Fibroblast of the conjunctiva (primary cell): ENCODE results near the gene TPM1.
"Not testable (repeated sequence)": the region's sequence is repeated elsewhere in the genome, so short reads cannot be mapped to it uniquely, and the experiment has no call there.

Experiments used
- DNase-seq: peaks from one replicate; pipeline ENCODE4 v3.0.0-alpha.2; 2010; ENCODE audit warnings: low read depth

TPM1 gene

GRCh38 chr15:63041974-63042876 lies at the start of gene TPM1:
Gene TPM1 (plus strand): TSS chr15:63042747. CDS start chr15:63042830, 83 bp downstream.
- peak; percentile 57 for DNase-seq

- no peak for DNase-seq
Measured at GRCh38 chr15:62993066-62993465, 49.5 kb upstream of the TPM1 start.

- not testable (repeated sequence) for DNase-seq
Measured at GRCh38 chr15:62993632-62994031, 48.9 kb upstream of the TPM1 start.

- no peak for DNase-seq
Measured at GRCh38 chr15:62994439-62994838, 48.1 kb upstream of the TPM1 start.

GRCh38 chr15:62994975-62995681 lies 47.4 kb upstream of the TPM1 start:
- DNase-seq = no peak

GRCh38 chr15:62997441-62997840 lies 45.1 kb upstream of the TPM1 start:
- DNase-seq = no peak

GRCh38 chr15:62998262-62998890 lies 44.2 kb upstream of the TPM1 start:
- DNase-seq = no peak

- no peak for DNase-seq
Measured at GRCh38 chr15:62999178-62999577, 43.4 kb upstream of the TPM1 start.

- DNase-seq = no peak
Measured at GRCh38 chr15:62999923-63000561, 42.5 kb upstream of the TPM1 start.

- DNase-seq = no peak
Measured at GRCh38 chr15:63000706-63001105, 41.8 kb upstream of the TPM1 start.

GRCh38 chr15:63004211-63004610 lies 38.3 kb upstream of the TPM1 start:
- DNase-seq = no peak

- DNase-seq = no peak
Measured at GRCh38 chr15:63006032-63006878, 36.3 kb upstream of the TPM1 start.

- no peak for DNase-seq
Measured at GRCh38 chr15:63008333-63009049, 34.1 kb upstream of the TPM1 start.

- no peak for DNase-seq
Measured at GRCh38 chr15:63010386-63010785, 32.2 kb upstream of the TPM1 start.

- DNase-seq = no peak
Measured at GRCh38 chr15:63010920-63011693, 31.4 kb upstream of the TPM1 start.

- no peak for DNase-seq
Measured at GRCh38 chr15:63012444-63012843, 30.1 kb upstream of the TPM1 start.

GRCh38 chr15:63013052-63013808 lies 29.3 kb upstream of the TPM1 start:
- peak; percentile 68 for DNase-seq

- DNase-seq = no peak
Measured at GRCh38 chr15:63014578-63014977, 28.0 kb upstream of the TPM1 start.

GRCh38 chr15:63015618-63016017 lies 26.9 kb upstream of the TPM1 start:
- DNase-seq = peak; percentile 50
